ENCODE results near the gene PLA2G4F.
"Not testable (repeated sequence)": the region's sequence is repeated elsewhere in the genome, so short reads cannot be mapped to it uniquely, and the experiment has no call there.

Gene PLA2G4F

GRCh38 chr15:42092398-42093318 is 63.8 kb downstream of the PLA2G4F start:
- no peak for DNase-seq

GRCh38 chr15:42091753-42092397 is 64.6 kb downstream of the PLA2G4F start:
- not testable (repeated sequence) for DNase-seq

DNA sequence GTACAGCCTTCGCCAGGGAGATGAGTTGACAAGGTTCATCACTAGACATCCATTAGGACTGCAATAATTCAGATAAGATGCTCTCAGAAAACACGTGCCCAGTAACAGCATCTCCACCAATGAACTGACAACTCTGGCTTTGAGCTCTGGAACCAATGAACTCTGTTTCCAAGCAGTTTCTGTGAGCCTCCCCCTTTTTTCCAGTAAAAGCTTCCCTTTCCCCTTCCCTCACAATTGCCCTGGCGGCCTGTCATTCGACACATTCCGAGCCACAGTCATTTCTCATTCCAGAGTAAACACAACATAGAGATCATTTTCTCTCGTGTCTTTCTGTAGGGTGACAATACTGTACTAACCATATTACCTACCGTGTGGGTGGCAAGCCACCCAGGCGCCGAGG is 65.7 kb downstream of the PLA2G4F start:
- DNase-seq, result no peak

DNA sequence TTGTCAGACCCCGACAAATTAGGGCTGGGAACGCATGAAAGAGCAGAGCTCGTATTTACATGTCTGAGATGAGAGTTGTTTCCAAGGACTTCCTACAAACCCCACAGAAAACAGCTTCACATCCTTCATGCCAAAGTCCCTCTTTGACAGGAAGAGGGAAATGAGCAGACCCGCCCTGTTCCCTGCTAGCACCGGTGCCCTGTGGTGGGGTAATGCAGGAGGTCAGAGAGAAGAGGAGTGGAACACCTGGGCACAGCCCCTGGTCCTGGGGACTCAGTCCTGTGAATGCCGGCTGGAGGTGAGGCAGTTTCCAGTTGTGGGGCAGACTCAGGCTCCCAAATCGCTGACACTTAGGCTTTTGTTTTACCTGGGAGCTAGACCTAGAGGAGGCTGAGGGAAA is 66.1 kb downstream of the PLA2G4F start:
- DNase-seq, result no peak

- DNase-seq, result no peak
These were observed 66.5 kb downstream of the PLA2G4F start for GRCh38 chr15:42089942-42090341.
